NCI-H82 (cell line): Measurements from ENCODE around the gene SPACA9.

Experiments used
- DNase-seq: peaks from one replicate; lab custom pipeline; 2025; lab: John Stamatoyannopoulos, UW

SPACA9 gene

DNA sequence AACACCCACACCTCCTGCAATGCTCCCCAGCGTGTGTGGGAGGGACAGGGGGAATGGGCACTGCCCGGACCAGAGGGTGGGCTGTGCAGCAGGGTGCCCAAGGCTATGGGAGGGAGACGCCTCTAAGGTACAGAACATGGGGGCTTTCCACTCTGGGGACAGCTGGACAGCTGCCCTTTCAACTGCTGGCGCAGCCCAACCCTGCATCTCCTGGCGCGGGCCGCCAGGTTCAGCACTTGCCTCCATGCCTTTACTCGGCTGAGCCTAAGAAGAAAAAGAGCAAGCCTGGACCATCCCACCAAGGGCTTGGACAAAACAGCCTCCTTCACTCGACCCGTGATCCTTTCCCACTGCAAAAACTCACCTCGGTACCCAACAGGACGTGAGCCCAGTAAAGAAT, 15.6 kb upstream of the SPACA9 start:
- no peak for DNase-seq

- no peak for DNase-seq
Observed at GRCh38 chr9:132864277-132864676, 14.4 kb upstream of the SPACA9 start.

DNA sequence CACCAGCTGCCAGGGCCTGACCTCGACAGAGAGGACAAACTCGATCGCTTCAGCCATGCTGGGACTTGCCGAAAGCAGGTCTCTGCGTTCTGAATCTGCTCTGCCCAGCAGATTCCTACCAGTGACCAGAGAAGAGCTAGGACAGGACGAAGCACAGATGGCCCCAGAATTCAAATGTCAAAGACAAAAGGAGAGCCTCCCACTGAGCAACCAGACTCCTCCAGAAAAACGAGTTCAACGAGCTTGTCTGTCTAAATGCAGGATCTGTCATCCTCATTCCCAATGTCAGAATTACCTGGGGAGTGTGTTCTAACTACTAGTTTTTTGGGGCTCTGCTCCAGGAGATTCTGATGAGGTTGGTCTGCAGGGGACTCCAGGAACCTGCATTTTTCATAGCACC, 14.0 kb upstream of the SPACA9 start:
- DNase-seq: no peak

- no peak for DNase-seq
Observed at GRCh38 chr9:132866898-132867297, 11.8 kb upstream of the SPACA9 start.

DNA sequence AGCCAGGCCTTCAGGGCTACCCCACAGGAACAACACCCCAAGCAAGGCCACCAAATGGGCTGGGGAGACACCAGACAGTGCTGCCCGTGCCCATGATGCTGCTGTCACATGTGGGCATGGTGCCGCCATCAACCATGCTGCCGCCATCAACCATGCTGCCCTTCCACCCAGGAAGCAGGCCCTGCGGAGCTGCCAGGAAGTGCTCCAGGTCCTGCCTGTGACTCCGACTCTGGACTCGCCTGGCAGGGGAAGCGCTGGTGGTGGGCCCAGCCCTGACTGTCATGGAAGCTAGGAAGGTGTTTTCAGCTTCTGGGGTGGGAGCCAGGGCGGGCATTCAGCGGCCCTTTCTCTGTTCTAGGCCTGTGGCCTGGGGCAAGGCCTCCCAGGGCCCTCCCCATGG, 9.4 kb upstream of the SPACA9 start:
- DNase-seq: no peak

- no peak for DNase-seq
Observed at GRCh38 chr9:132873403-132873802, 5.3 kb upstream of the SPACA9 start.

DNA sequence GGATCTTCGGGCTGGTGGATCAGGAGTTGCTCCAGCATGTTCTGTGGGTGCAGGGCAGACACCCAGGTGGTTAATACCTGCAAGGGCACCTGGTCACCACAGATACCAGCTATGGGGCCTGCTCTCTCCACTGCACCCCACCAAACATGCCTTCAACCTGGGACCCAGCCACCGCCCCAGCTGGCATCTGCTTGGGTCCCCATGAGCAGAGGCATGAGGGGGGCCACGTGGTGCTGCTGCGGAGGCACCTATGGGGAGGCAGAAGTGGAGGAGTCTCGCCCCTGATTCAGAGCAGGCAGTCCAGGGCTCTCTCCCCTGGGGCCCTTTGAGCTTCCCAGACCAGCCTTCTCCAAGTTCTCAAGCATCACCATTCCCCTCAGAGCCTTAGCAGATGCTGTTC, 3.5 kb upstream of the SPACA9 start:
- DNase-seq: no peak

DNA sequence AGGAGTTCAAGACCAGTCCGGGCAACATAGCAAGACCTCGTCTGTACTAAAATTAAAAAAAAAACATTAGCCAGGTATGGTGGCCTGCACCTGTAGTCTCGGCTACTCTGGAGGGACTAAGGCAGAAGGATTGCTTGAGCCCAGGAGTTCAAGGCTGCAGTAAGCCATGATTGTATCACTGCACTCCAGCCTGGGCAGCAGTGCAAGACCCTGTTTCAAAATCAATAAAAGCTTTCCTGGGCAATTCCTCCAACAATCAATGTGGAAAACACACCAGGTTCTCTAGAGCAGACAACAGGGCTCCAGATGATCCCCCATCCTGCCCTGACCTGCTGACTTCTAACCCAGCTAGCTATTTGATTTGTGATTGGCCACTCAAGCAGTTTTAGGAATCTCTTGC, 1.8 kb upstream of the SPACA9 start:
- DNase-seq: no peak

DNA sequence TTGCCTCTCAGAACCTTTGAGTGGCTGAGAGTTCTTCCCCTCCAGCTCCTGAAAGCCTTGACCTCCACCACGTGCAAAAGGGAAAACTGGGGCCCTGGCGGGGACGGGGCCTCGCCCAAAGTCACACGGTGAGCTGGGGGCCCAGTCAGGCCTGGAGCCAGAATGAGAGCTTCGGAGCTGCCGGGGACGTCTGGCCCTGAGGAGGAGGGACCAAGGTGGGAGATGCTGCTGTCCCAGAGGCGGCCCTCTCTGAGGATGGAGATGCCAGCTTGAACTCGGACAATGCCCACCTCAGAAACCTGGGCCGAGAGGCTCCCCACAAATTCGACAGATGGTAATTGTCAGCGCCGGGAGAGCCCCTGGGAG, 1.3 kb upstream of the SPACA9 start:
- no peak for DNase-seq

DNA sequence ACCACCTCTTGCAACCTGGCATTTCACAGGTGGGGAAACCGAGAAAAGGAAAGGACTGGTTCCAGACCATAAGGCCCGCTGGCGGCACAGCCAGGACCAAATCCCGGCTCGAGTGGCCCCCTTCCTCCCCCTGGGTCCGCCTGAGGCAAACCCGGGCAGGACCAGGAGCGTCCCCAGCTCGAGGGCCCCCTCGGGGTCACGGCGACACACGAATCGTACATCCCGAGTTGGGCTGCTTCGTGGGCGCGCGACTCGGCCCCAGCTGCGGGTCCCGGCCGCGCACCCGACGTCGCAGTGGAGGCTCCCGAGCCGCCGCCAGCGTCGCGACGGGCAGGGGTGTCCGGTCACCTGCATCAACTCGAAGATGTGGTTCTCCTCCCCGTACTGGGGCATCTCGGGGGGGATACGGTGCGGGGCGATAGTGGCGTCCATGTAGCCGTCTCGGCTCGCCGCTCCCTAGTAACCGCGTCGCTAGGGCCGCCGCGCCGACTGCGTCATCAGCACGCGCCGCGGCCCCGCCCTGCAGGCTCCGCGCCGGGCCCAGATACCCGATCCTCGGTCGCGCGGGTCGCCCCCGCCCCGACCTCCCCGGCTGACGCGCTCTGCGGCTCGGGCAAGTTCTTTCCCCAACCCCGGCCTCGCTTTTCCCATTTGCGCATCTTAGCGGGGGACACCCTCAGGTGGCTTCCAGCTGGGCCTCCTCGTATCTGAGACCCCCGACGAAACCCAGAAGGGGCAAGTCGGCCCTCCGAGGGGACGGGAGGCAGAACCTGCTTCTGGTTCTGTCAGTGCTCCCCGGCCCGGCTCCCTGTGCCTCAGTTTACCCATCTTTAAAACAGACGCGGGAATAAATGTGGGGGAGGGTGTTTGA, 639 bp upstream of the SPACA9 start, which contains the start of gene AK8:
Gene AK8, minus strand, starts transcription at position 461 of the 871 bp plus-strand sequence. Its CDS starts 29 bp downstream, at position 432.
- DNase-seq: peak; percentile 76

DNA sequence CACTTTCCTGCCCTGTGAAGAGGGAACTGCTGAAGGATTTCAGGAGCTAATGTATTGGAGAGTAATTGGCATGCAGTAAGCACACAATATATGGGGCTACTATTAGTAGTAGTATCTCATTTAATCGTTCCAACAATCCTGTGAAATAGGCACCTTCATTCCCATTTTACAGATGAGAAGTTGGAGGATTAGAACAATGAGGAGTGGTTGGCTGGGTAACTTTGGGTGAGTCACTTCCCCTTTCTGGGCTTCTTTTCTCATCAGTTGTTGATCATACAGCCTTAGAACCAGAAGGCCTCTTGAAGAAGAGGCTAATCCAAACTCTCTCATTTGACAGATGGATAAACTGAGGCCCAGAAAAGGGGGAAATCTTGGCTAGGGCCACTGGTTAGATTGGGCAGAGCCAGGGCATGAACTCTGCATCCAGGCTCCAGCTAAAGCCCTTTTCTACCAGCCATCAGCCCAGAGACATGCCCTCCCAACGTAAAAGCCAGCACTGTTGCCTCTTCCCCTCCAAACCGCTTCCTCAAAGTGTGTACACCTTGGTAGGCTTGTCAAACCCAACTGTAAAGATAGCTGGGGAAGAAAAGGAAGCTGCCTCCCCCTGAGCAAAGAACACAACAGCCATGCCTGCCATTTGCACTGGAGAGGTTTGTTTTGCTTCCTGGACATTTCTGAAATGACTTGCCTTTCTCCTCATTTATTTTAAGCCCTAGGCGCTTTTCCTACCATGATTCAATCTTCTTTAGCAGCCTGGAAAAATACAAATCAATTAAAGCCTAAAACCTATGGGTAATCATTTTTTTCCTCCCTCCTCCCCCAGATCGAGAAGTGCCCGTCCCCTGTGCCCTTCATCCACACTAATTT, 992 bp downstream of the SPACA9 start:
- DNase-seq: no peak

DNA sequence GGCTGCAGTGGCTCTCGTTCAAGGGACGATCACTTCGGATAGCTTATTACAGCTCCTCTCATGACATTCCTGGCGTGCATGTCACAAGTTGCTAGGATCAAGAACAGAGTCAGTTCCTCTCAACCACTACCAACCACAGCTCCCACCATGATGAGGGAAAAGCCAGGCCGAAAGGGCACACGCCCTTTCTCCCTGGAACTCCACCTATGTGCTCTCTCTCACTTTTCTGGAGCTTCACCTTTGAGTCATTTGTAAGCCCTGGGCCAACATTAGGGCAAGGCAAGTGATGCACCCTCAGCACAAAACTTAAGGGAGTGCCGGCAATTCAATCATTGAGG, 1.6 kb downstream of the SPACA9 start:
- DNase-seq: no peak

DNA sequence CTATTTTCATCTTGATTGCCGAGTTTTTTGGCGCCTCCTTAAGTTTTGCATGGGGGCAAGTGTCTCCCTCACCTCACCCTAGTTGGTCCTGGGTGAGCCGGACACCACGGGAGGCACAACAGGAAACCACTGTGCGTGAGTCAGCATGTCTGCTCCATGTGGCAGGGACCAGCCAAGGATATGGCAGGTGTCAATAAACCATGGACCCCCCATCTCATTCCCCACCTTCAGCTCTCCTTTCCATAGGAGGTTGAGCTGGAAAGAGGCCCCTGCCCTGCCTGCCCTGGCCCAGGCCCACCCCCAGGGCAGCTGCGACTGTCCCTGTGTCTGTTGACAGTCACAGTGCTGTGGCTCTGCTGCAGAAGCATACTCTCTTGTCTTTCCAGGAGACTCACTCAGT, 3.1 kb downstream of the SPACA9 start:
- DNase-seq: no peak

GRCh38 chr9:132882616-132883015, 3.9 kb downstream of the SPACA9 start:
- no peak for DNase-seq

GRCh38 chr9:132883349-132884294, 4.9 kb downstream of the SPACA9 start:
- no peak for DNase-seq

DNA sequence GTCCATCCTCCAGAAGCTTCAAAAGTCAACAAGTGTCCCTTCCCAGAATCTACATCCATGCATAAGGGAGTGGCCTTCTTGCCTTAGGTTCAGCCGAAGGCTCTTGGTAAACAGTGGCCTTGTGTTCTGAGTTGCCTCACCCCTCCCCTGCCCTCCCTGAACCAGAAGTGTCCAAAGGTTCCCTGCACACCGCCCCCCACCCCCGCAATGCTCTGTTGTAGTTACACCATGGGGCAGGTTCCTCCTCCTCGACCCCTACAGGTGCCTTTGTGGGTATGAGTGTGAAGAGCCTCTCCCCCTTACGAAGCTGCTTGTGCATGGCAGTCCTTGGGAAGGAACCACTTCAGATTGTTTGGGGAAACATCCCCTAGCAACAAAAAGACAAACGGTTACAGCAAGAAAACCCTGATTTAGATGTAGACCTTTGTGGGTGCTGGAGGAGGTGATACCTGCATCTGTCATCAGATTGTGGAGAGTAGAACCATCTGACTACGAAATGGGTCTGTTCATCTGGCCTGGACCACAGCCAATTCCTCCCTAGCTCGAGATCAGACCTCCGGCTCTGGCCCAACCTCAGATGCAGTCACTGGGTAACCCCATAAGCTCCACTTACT, 7.1 kb downstream of the SPACA9 start:
- DNase-seq: no peak

GRCh38 chr9:132886334-132886725, 7.6 kb downstream of the SPACA9 start:
- DNase-seq: no peak

DNA sequence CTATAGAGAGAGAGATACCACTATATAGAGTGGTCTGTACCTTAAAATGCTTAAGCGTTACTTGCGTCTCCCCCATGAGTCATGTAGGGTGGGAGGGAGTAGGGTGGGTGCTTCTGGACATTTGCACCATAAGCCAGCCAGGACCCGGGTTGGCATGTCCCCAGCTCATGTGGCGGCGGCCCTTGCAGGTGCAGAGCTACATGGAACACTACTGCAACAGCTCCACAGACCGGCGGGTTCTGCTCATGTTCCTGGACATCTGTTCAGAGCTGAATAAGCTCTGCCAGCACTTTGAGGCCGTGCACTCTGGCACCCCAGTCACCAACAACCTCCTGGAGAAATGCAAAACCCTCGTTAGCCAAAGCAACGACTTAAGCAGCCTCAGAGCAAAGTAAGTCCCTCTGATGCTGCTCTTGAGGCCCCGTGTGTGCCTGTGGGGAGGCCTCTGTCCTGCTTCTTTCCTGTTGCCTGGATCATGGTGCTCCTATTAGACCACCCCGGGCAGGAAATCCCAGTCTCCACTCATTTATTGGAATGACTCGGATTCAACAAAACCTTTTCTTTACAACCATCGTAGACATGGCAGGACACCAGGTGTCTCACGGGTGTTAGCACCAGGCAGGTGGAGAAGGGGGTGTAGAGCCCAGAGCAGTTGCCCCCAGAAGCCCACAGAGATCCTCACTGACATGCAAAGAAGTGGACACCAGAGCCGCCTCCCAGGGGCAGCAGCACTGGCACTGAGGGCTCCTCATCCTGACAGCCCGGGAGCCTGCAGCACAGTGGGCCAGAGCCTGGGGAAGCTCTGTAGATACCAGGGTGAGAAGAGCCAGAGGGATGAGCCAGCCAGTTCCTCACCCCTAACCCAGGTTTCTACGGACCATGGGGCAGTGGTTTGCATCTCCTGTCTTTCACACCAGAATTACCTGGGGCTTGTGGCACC, 8.8 kb downstream of the SPACA9 start:
- DNase-seq: no peak

- DNase-seq: no peak
Observed at GRCh38 chr9:132888151-132888550, 9.5 kb downstream of the SPACA9 start.

GRCh38 chr9:132892400-132892799, 13.7 kb downstream of the SPACA9 start:
- DNase-seq: no peak

- no peak for DNase-seq
Observed at GRCh38 chr9:132894346-132894745, 15.6 kb downstream of the SPACA9 start.
